SU-DHL-6 (cell line): ENCODE results near the gene FGD4.

Experiments
- H2AFZ ChIP-seq: fragments of 200-600 bp; sonication (generic); 2 replicates; pipeline ENCODE4 v1.6.1; 2014; ENCODE audit warnings: low read depth, mild to moderate bottlenecking, moderate library complexity, mixed read lengths, antibody characterized with exemption, low read length; ENCODE audit not compliant: severe bottlenecking
- H3F3A ChIP-seq: fragments of 200-600 bp; shearing (Covaris generic); 2 replicates; pipeline ENCODE4 v1.6.0; 2016; ENCODE audit warnings: antibody characterized with exemption, mild to moderate bottlenecking; ENCODE audit not compliant: insufficient read depth
- H3K27ac ChIP-seq: fragments of 200-600 bp; sonication (generic); 2 replicates; pipeline ENCODE4 v1.5.1; 2016; ENCODE audit warnings: low read depth, mild to moderate bottlenecking, low read length, moderate library complexity, mixed read lengths
- H3K27me3 ChIP-seq: fragments of 200-600 bp; sonication (generic), shearing (Covaris generic); 2 replicates; pipeline ENCODE4 v1.6.0; 2014; ENCODE audit warnings: mild to moderate bottlenecking, low read length
- H3K36me3 ChIP-seq: fragments of 200-600 bp; sonication (generic); 2 replicates; pipeline ENCODE4 v1.6.1; 2014; ENCODE audit warnings: mild to moderate bottlenecking, low read length, mixed read lengths
- H3K4me2 ChIP-seq: fragments of 300-600, 200-600 bp; shearing (Covaris generic), sonication (generic); 2 replicates; pipeline ENCODE4 v1.6.0; 2014; ENCODE audit warnings: low read length, low read depth, mild to moderate bottlenecking; ENCODE audit not compliant: poor library complexity, severe bottlenecking
- H3K4me3 ChIP-seq: fragments of 200-600 bp; sonication (generic); 2 replicates; pipeline ENCODE4 v1.5.1; 2014; ENCODE audit warnings: antibody characterized with exemption, low read length, mild to moderate bottlenecking, mixed read lengths; ENCODE audit not compliant: insufficient read depth, poor library complexity, severe bottlenecking
- H3K79me2 ChIP-seq: fragments of 200-600 bp; sonication (generic); 2 replicates; pipeline ENCODE4 v1.6.1; 2014; ENCODE audit warnings: mild to moderate bottlenecking, low read length, moderate library complexity; ENCODE audit not compliant: insufficient read depth
- H3K9ac ChIP-seq: fragments of 200-600 bp; sonication (generic); 2 replicates; pipeline ENCODE4 v1.7.0; 2014; ENCODE audit warnings: mild to moderate bottlenecking, low read length
- H3K9me2 ChIP-seq: fragments of 200-600 bp; sonication (generic); replicated peaks from 2 replicates; pipeline ENCODE4 v1.6.1; 2014; ENCODE audit warnings: low read length; ENCODE audit not compliant: insufficient read depth
- H3K9me3 ChIP-seq: fragments of 200-600 bp; sonication (generic); 2 replicates; pipeline ENCODE4 v1.6.1; 2014; ENCODE audit warnings: low read length, mixed read lengths; ENCODE audit not compliant: insufficient read depth
- H4K20me1 ChIP-seq: fragments of 200-600 bp; sonication (generic); 2 replicates; pipeline ENCODE4 v1.6.1; 2014; ENCODE audit warnings: low read depth, mild to moderate bottlenecking, antibody characterized with exemption, low read length, moderate library complexity, mixed read lengths
- EZH2phosphoT487 ChIP-seq: fragments of 200-600 bp; sonication (generic), shearing (Covaris generic); conservative IDR thresholded peaks from 2 replicates; pipeline ENCODE4 v1.6.1; 2018; ENCODE audit warnings: mild to moderate bottlenecking, antibody characterized with exemption, low read length, moderate library complexity, mixed read lengths
- TF ChIP-seq, protein P1 (sequence below): fragments of 200-600 bp; sonication (generic); IDR thresholded peaks from one replicate; pipeline ENCODE4 v1.5.1; 2017; ENCODE audit warnings: antibody characterized with exemption, mild to moderate bottlenecking, low read length, moderate library complexity; ENCODE audit not compliant: insufficient read depth, poor library complexity, severe bottlenecking

FGD4 gene

GRCh38 chr12:32604565-32604964 is 205.2 kb downstream of the FGD4 start:
- Histone ChIP-seq H4K20me1 (no peaks in the 10 kb centered on the region), H3F3A (no peaks in the 10 kb centered on the region), H2AFZ (no peak overlapping the region), H3K9ac (no peak overlapping the region), H3K27ac (no peak overlapping the region), H3K27me3 (no peaks in the 10 kb centered on the region), H3K9me2 (no peaks in the 10 kb centered on the region), H3K36me3 (no peaks in the 10 kb centered on the region), H3K9me3 (no peaks in the 10 kb centered on the region), H3K4me3 (no peak overlapping the region), H3K4me2 (no peak overlapping the region), H3K79me2 (no peaks in the 10 kb centered on the region)
- TF ChIP-seq, protein P1, sequence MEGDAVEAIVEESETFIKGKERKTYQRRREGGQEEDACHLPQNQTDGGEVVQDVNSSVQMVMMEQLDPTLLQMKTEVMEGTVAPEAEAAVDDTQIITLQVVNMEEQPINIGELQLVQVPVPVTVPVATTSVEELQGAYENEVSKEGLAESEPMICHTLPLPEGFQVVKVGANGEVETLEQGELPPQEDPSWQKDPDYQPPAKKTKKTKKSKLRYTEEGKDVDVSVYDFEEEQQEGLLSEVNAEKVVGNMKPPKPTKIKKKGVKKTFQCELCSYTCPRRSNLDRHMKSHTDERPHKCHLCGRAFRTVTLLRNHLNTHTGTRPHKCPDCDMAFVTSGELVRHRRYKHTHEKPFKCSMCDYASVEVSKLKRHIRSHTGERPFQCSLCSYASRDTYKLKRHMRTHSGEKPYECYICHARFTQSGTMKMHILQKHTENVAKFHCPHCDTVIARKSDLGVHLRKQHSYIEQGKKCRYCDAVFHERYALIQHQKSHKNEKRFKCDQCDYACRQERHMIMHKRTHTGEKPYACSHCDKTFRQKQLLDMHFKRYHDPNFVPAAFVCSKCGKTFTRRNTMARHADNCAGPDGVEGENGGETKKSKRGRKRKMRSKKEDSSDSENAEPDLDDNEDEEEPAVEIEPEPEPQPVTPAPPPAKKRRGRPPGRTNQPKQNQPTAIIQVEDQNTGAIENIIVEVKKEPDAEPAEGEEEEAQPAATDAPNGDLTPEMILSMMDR, result no peak
- TF ChIP-seq EZH2phosphoT487, result no peak

GRCh38 chr12:32605326-32606095 is 206.2 kb downstream of the FGD4 start:
- Histone ChIP-seq H3K4me3 (no peak overlapping the region), H3K79me2 (no peaks in the 10 kb centered on the region), H3K4me2 (no peak overlapping the region), H3K9ac (no peak overlapping the region), H3K9me3 (no peaks in the 10 kb centered on the region), H2AFZ (no peak overlapping the region), H3K27ac (no peak overlapping the region), H3F3A (no peaks in the 10 kb centered on the region), H4K20me1 (no peaks in the 10 kb centered on the region), H3K9me2 (no peaks in the 10 kb centered on the region), H3K36me3 (no peaks in the 10 kb centered on the region), H3K27me3 (no peaks in the 10 kb centered on the region)
- no peak for TF ChIP-seq EZH2phosphoT487
- TF ChIP-seq, protein P1, result no peak

DNA sequence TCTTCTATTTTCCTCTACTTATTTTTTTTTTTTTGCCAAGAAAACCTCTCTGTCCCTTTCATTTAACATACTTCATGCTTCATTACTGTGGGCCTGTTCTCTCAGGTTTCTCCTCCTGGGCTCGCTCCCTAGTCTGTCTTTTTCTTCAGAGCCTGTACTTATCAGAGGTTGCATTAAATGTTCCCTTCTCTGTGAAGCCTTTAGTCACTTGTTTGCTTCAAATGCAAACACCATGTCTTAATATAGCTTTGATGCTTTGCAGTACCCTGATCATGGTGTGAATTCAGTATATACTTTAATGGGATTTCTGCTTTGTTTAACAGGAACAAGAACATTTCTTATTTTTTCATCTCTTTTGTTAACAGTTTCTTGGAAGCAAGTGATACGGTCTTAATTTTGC is 207.1 kb downstream of the FGD4 start:
- H3K9ac ChIP-seq, result no peak overlapping the region
- H3K9me2 ChIP-seq, result no peaks in the 10 kb centered on the region
- no peak overlapping the region for H3K4me3 ChIP-seq
- no peak overlapping the region for H3K27ac ChIP-seq
- no peaks in the 10 kb centered on the region for H3K79me2 ChIP-seq
- H3K4me2 ChIP-seq, result no peak overlapping the region
- TF ChIP-seq, protein P1, result no peak
- TF ChIP-seq EZH2phosphoT487, result no peak
- no peaks in the 10 kb centered on the region for H3F3A ChIP-seq
- no peaks in the 10 kb centered on the region for H4K20me1 ChIP-seq
- no peaks in the 10 kb centered on the region for H3K36me3 ChIP-seq
- H2AFZ ChIP-seq, result no peak overlapping the region
- H3K27me3 ChIP-seq, result no peaks in the 10 kb centered on the region
- no peaks in the 10 kb centered on the region for H3K9me3 ChIP-seq
